Measurements from ENCODE around the gene TRA2A. TPM values are rescaled to one million over a fixed set of nuclear protein-coding genes. Genes with fewer than 3 reads are reported as not detected.
"Not testable (repeated sequence)": the region's sequence is repeated elsewhere in the genome, so short reads cannot be mapped to it uniquely, and the experiment has no call there.

TRA2A gene
- total RNA-seq, 1 donor from 2014 or later = 25.6 TPM

DNA sequence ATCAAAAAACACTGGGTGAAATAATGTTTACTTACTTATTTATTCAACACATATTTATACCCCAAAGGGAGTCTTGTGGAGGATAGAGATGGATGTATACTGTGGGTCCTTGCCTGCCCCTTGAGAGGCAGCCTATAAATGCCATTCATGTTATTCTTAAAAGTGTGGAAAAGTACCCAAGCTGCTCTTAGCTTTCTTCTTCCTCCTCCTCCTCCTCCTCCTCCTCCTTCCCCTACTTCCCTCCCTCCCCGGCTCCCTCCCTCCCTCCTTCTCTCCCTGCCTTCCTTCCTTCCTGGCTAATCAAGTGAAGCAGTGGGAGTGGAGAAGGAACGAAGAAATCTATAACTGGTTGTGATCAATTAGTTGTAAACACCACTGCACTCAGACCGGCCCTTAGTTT is 40.3 kb downstream of the TRA2A start:
- Histone ChIP-seq H3K27ac (replicated peaks) (no peak overlapping the region), H3K4me1 (peaks cover 4% of the 10 kb centered on the region), H3K9me3 (replicated peaks) (no peaks in the 10 kb centered on the region), H3K36me3 (no peaks in the 10 kb centered on the region), H3K27me3 (ENCODE audit: low read depth) (no peaks in the 10 kb centered on the region), H3K4me3 (peak overlapping the region; percentile 70)
- DNase-seq = no peak
- intact Hi-C loops (cut with micrococcal nuclease) = no loop called here
- TF ChIP-seq, protein P1, sequence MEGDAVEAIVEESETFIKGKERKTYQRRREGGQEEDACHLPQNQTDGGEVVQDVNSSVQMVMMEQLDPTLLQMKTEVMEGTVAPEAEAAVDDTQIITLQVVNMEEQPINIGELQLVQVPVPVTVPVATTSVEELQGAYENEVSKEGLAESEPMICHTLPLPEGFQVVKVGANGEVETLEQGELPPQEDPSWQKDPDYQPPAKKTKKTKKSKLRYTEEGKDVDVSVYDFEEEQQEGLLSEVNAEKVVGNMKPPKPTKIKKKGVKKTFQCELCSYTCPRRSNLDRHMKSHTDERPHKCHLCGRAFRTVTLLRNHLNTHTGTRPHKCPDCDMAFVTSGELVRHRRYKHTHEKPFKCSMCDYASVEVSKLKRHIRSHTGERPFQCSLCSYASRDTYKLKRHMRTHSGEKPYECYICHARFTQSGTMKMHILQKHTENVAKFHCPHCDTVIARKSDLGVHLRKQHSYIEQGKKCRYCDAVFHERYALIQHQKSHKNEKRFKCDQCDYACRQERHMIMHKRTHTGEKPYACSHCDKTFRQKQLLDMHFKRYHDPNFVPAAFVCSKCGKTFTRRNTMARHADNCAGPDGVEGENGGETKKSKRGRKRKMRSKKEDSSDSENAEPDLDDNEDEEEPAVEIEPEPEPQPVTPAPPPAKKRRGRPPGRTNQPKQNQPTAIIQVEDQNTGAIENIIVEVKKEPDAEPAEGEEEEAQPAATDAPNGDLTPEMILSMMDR (IDR thresholded peaks at IDR 0.05; ENCODE audit: borderline replicate concordance) = no peak

DNA sequence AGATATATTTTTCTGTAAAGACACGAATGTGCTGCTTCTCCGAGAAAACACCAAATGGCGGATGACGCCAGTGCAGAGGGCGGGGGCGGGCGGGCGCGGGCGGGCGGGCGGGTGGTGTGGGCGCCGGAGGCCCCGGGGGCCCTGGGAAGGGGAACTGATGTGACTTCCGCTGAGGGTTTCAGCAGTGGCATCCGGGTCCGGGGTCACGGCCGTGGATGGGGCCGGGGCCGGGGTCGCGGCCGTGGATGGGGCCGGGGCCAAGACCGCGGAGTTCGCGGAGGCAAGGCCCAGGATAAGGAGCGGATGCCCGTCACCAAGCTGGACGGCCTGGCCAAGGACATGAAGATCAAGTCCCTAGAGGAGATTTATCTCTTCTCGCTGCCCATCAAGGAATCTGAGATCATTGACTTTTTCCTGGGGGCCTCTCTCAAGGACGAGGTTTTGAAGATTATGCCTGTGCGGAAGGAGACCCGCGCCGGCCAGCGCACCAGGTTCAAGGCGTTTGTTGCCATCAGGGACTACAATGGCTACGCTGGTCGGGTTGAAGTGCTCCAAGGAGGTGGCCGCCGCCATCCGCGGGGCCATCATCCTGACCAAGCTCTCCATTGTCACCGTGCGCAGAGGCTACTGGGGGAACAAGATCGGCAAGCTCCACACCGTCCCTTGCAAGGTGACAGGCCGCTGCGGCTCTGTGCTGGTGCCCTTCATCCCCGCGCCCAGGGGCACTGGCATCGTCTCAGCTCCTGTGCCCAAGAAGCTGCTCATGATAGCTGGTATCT is 41.2 kb downstream of the TRA2A start:
- peak; percentile 50 for DNase-seq
- Histone ChIP-seq H3K27me3 (ENCODE audit: low read depth) (no peaks in the 10 kb centered on the region), H3K4me1 (peaks cover 4% of the 10 kb centered on the region), H3K4me3 (peak overlapping the region; percentile 70), H3K36me3 (no peaks in the 10 kb centered on the region), H3K9me3 (replicated peaks) (no peaks in the 10 kb centered on the region), H3K27ac (replicated peaks) (peak overlapping the region; percentile 60)
- TF ChIP-seq, protein P1 (IDR thresholded peaks at IDR 0.05; ENCODE audit: borderline replicate concordance) = no peak
- intact Hi-C loops (cut with micrococcal nuclease) = no loop called here

- H3K4me3 ChIP-seq; H3K9me3 ChIP-seq (replicated peaks); H3K27ac ChIP-seq (replicated peaks); DNase-seq; H3K27me3 ChIP-seq (ENCODE audit: low read depth); H3K4me1 ChIP-seq; intact Hi-C loops (cut with micrococcal nuclease); H3K36me3 ChIP-seq: not testable (repeated sequence)
Observed at GRCh38 chr7:23488714-23489113, 43.1 kb downstream of the TRA2A start.

- H3K4me1 ChIP-seq = peaks cover 4% of the 10 kb centered on the region
- H3K27ac ChIP-seq (replicated peaks) = no peak overlapping the region
- no peak for DNase-seq
- no peak overlapping the region for H3K4me3 ChIP-seq
- TF ChIP-seq, protein P1 (IDR thresholded peaks at IDR 0.05; ENCODE audit: borderline replicate concordance) = no peak
- intact Hi-C loops (cut with micrococcal nuclease) = no loop called here
- H3K9me3 ChIP-seq (replicated peaks) = no peaks in the 10 kb centered on the region
- peaks cover 15% of the 10 kb centered on the region for H3K27me3 ChIP-seq (ENCODE audit: low read depth)
- H3K36me3 ChIP-seq = no peaks in the 10 kb centered on the region
Observed at GRCh38 chr7:23487670-23488069, 44.1 kb downstream of the TRA2A start.

DNA sequence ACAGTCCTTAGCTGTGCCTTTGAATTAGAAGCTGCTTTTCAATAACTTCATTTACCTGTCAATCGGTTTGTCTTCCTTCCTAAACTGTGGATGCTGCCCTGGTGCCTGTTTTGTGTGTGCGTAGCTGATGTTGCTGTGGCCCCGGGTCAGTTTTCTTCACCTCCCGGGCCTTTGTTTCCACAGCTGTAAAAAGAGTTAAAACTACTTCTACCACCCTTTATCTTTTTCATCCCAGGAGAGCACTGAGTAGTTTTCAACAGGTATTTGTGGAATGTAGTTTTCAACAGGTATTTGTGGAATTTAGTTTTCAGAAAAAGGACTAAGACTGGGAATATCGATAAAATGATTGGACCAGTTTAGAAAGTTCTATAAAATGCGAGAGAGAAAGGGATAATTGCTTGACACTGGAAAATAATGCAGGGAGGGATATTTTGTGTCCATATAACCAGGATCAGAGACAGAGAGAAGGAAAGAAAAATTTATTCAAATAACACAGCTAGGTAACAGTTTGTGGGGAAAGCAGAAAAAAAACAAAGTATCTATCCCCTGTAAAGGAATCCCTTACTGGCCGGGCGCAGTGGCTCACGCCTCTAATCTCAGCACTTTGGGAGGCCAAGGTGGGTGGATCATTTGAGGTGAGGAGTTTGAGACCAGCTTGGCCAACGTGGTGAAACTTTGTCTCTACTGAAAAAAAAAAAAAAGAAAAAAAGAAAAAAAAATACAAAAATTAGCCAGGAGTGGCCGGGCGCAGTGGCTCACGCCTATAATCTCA is 45.6 kb downstream of the TRA2A start:
- H3K4me3 ChIP-seq = no peak overlapping the region
- TF ChIP-seq, protein P1 (IDR thresholded peaks at IDR 0.05; ENCODE audit: borderline replicate concordance) = no peak
- H3K27me3 ChIP-seq (ENCODE audit: low read depth) = peaks cover 30% of the 10 kb centered on the region
- peaks cover 4% of the 10 kb centered on the region for H3K4me1 ChIP-seq
- intact Hi-C loops (cut with micrococcal nuclease) = no loop called here
- DNase-seq = no peak
- no peaks in the 10 kb centered on the region for H3K36me3 ChIP-seq
- no peaks in the 10 kb centered on the region for H3K9me3 ChIP-seq (replicated peaks)
- no peak overlapping the region for H3K27ac ChIP-seq (replicated peaks)

GRCh38 chr7:23482686-23483085 is 49.1 kb downstream of the TRA2A start:
- Histone ChIP-seq H3K9me3 (replicated peaks) (no peaks in the 10 kb centered on the region), H3K27me3 (ENCODE audit: low read depth) (peaks cover 65% of the 10 kb centered on the region), H3K4me3 (no peak overlapping the region), H3K4me1 (no peaks in the 10 kb centered on the region), H3K36me3 (no peaks in the 10 kb centered on the region), H3K27ac (replicated peaks) (no peak overlapping the region)
- TF ChIP-seq, protein P1 (IDR thresholded peaks at IDR 0.05; ENCODE audit: borderline replicate concordance) = no peak
- intact Hi-C loops (cut with micrococcal nuclease) = no loop called here
- DNase-seq = no peak

Measured in left ventricle myocardium inferior (tissue), 1 donor.